HG03442 (cell line): ENCODE results near the gene ZPR1.
"Not testable (repeated sequence)": the region's sequence is repeated elsewhere in the genome, so short reads cannot be mapped to it uniquely, and the experiment has no call there.

Experiments
- ATAC-seq: cut with Tn5 transposase; IDR thresholded peaks from one replicate; pipeline ENCODE4 v1.9.1; 2021; ENCODE audit warnings: mild to moderate bottlenecking, moderate library complexity; ENCODE audit not compliant: unreplicated experiment

The ZPR1 gene

DNA sequence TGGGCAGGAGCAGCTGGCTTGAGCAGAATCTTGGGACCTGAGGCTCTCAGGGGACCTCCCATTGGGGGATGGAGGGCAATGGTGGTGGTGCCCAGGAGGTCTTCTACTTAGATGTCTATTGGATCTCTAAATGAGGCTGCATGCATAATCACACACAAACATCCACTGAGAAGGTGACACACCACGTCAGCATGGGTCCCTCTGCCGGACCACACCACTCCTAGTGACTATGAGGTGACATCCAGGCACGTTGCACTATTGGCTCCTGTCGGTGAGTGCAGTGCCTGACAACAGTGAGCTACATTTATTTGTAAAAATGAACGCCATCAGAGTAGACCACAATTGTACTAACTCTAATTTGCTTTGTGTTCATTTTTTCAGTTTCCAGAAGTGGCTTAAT, 37.6 kb upstream of the ZPR1 start:
- ATAC-seq = no peak

GRCh38 chr11:116823031-116823843, 35.4 kb upstream of the ZPR1 start, which contains the start of gene APOA4:
Gene APOA4, minus strand, starts transcription at chr11:116823304. Its CDS starts 113 bp downstream, at chr11:116823191.
- ATAC-seq = no peak

DNA sequence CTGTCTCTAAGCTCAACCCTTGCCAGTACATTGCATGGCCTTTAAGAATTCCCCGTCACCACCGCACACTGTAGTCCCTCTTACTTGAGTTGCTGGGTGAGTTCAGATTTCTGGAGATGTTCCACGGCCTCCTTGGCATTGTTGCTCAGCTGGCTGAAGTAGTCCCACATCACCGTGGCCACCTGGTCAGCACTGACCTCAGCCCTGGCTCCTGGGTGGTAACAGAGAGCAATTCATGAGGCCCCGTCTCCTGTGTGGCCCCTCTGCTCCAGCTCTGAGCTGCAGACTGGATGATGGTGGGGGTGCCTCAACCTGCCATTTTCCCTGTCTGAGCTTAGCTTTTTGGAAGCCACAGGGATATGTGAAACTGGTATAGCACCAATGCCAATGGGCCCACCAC, 34.8 kb upstream of the ZPR1 start:
- no peak for ATAC-seq

GRCh38 chr11:116821050-116821918, 33.5 kb upstream of the ZPR1 start:
- no peak for ATAC-seq

GRCh38 chr11:116819049-116819448, 31.2 kb upstream of the ZPR1 start:
- ATAC-seq = no peak

DNA sequence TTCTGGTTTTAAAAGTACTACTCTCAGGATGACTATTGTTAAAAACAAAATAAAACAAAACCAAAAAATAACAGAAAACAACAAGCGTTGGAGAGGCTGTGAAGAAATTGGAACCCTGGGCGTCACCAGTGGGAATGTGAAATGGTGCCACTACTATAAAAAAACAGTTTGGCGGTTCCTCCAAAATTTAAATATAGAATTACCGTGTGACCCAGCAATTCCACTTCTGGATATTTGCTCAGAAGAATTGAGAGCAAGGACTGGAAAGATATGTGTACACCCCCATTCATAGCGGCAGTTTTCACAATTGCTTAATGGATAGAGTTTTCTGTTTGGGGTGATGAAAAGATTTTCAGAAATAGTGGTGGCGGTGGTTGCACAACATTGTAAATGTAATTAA, 26.7 kb upstream of the ZPR1 start:
- ATAC-seq = no peak

- ATAC-seq = no peak
These were observed 26.1 kb upstream of the ZPR1 start for GRCh38 chr11:116813781-116814471.

- ATAC-seq = no peak
These were observed 25.3 kb upstream of the ZPR1 start for GRCh38 chr11:116813170-116813569.

DNA sequence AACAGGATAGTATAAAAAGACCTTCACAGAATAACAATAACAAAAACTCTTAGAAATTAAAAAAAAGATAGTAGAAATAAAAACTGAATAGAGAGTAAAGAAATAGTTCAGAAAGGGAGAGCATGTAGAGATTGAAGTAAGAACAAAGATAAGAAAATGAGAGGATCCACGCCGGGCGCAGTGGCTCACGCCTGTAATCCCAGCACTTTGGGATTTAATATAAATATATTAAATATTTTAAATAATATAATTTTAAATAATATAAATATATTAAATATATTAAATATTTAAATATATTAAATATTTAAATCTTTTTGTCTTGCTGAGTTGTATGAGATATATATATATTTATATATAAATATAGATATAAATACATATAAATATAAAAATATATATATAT, 24.3 kb upstream of the ZPR1 start:
- ATAC-seq = no peak

- no peak for ATAC-seq
These were observed 23.4 kb upstream of the ZPR1 start for GRCh38 chr11:116811194-116811593.

DNA sequence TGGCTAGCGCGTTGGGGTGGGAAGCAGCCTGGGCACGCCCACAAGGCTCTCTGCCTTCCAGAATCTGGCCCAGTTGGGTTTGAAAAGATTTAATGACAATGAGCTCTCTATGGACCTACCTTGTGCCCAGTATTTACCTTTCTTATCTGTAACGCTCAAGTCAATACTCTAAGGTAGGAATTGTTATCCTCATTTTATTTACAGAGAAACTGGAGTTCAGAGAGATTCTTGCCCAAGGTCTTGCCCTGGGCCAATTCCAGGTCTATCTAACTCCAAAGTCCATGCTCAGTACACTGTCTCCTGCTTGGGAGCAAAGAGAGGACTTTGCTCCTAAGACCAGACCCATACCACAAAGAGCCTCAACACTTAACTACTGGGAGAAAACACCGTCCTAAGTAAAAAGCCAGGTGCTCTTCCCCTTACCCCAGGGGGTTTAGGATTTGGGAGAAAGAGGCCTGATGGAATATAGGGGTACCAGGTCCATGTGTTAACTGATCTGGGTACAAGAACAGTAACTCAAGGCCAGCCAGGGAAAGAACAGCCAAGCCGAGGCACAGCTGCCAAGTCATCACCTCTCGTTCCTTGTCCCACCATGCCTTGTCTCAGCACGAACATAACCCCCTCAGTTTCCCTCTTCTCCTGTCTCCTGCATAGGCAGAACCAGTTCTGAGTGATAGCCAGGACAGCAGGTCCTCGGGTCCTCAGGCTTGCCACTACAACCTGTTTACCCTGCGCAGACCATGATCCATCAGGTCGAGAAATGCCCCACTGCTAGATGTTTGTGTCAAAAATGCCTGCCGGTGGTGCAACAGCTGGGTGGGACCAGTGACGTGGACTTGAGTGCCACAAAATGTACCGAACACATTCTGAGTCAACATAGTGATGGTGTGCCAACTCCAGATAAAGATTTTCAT, 20.7 kb upstream of the ZPR1 start:
- no peak for ATAC-seq

- ATAC-seq = no peak
These were observed 19.9 kb upstream of the ZPR1 start for GRCh38 chr11:116807601-116808261.

- no peak for ATAC-seq
These were observed 16.2 kb upstream of the ZPR1 start for GRCh38 chr11:116804001-116804400.

DNA sequence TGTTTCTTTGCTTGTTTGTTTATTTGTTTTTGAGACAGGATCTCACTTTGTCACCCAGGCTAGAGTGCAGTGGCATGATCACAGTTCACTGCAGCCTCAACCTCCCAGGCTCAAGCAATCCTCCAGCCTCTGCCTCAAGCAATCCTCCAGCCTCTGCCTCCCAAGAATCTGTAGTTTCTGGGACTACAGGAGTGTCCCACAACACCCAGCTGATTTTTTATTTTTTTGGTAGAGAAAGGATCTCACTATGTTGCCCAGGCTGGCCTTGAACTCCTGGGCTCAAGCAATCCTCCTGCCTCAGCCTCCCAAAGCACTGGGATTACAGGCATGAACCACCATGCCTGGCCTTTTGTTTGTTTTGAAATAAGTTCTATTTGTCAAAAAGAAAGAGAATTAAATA, 13.8 kb upstream of the ZPR1 start:
- not testable (repeated sequence) for ATAC-seq

DNA sequence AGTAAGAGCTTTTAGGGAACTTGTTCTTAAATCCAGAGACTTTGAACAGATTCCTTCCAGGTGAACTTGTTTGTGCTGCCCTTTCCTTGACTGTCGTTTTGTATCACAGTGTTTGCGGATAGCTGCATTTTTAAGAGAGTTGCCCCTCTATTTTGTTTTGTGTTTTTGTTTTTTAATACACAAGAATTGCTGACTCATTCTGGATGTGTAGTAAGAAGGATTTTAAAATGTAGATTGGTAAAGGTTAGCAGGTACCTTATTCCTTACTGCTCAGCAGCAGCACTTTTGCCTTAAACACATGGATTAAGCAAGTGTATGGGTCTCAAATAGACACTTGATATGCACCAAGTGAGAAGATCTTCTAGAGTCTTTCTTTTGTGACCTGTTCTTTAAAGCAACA, 12.8 kb upstream of the ZPR1 start:
- no peak for ATAC-seq

DNA sequence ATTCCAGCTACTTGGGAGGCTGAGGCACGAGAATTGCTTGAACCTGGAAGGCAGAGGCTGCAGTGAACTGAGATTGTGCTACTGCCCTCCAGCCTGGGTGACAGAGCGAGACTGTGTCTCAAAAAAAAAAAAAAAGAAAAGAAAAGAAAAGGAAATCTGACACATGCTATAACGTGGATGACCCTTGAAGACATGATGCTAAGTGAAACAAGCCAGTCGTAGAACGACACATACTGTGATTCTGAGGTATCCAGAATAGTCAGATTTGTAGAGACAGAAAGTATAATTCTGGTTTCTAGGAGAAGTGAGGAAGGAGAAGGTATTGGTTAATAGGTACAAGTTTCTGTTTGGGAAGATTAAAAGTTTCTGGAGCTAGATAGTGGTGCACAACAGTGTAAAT, 10.5 kb upstream of the ZPR1 start:
- ATAC-seq = no peak

DNA sequence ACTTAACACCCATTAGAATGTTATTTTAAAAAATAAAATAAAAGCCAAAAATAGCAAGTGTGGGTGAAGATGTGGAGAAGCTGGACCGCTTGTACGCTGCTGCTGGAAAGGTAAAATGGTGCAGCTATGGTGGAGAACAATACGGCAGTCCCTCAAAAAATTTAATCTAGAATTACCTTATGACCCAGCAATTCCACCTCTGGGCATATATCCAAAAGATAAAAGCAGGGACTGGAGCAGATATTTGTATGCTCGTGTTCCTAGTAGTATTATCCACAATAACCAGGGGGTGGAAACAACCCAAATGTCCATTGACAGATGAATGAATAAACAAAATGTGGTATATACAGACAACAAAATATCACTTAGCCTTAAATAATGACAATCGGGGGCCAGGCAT, 10.0 kb upstream of the ZPR1 start:
- ATAC-seq = no peak

DNA sequence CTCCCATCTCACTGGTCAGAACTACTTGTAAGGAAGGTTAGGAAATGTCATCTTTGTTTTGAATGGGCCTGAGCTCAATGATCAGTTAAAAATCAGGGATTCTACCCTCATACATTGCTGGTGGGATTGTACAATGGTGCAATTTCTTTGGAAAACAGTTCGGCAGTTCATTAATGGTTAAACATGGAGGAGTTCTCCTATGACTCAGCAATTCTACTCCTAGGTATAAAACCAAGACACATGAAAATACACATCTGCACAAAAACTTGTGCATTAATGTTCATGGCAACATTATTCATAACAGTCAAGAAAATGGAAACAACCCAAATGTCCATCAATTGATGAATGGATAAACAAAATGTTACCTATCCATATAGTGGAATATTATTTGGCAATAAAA, 8.7 kb upstream of the ZPR1 start:
- ATAC-seq = no peak

DNA sequence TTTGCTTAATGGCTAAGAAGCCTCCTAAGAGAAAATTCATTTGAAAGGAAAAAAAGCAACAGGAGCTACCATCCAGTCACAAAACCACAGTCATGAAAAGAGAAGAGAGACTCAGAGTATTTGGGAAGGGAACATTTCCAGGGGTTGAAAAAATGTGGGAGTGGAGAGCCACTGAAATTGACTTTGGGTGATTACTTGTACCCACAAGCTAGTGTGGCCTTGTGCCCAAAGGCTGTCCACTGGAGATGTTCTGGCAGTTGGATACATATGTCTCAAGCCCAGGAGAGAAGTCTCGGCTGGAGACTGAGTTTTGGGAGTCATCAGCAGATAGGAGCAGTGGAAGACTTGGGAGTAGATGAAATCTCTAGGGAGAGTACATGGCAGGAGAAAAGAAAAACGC, 7.0 kb upstream of the ZPR1 start:
- ATAC-seq = no peak

DNA sequence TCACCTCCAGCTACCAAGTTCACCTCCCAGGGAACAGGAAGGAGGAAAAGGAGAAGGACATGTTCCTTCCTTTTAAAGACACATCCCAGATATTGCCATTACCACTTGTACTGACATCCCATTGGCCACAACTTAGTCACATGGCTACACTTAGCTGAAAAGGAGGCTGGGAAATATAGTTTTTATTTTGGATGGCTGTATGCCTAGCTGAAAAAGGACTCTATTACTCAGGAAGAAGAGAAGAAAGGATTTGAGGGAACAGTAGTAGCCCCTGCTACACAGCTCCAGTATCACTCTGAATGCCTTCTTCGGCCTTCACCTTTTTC, 5.9 kb upstream of the ZPR1 start:
- no peak for ATAC-seq
